T-cell (primary cell): ENCODE results near the gene SSB. TPM values are rescaled to one million over a fixed set of nuclear protein-coding genes. Genes with fewer than 3 reads are reported as not detected.

ENCODE experiments used
- ATAC-seq, 4 experiments: fragments of 200-7000 bp in 3 of 4; fragments of 150-1000 bp in 1 of 4; cut with Tn5 transposase; replicated peaks in 1 of 4; 1 replicate in 3 of 4; 2 replicates in 1 of 4; pipeline ENCODE4 v1.10.0; 2021; ENCODE audit warnings: moderate library complexity in 3 of 4, mild to moderate bottlenecking in 2 of 4, moderate number of reproducible peaks in 1 of 4
- CTCF ChIA-PET, 2 donors: fragments of 300-600 bp; sonication (Branson Sonifier 250); formaldehyde crosslinking; loops; one replicate each; lab custom pipeline; 2022; ENCODE audit warnings: antibody characterized with exemption in 2 of 2; lab: Charles Lee
- POLR2A ChIA-PET, 2 donors: fragments of 300-600 bp; sonication (Branson Sonifier 250); formaldehyde crosslinking; loops; one replicate each; lab custom pipeline; 2022; ENCODE audit warnings: antibody characterized with exemption in 2 of 2; lab: Charles Lee
- DNase-seq, 35 experiments: peaks; one replicate each; pipeline versions ENCODE4 v3.0.0 to v3.0.0-alpha.2; 2013 to 2023
- H3K27ac ChIP-seq: one replicate; pipeline ENCODE4 v1.5.1; 2013; ENCODE audit warnings: low read length
- H3K27me3 ChIP-seq, 2 experiments: replicated peaks in 1 of 2; 1 replicate in 1 of 2; 2 replicates in 1 of 2; pipeline versions ENCODE4 v1.6.1 to v1.7.0; 2013; ENCODE audit warnings: low read length in 1 of 2, mixed read lengths in 1 of 2; ENCODE audit not compliant: control insufficient read depth in 2 of 2, insufficient read depth in 2 of 2; ENCODE audit errors: extremely low read depth in 1 of 2
- H3K36me3 ChIP-seq, 2 donors: 1 replicate in 1 of 2; 2 replicates in 1 of 2; pipeline versions ENCODE4 v1.6.1 to v1.7.0; 2013; ENCODE audit warnings: low read length in 1 of 2; ENCODE audit not compliant: control insufficient read depth in 2 of 2, insufficient read depth in 1 of 2; ENCODE audit errors: extremely low read depth in 1 of 2
- H3K4me1 ChIP-seq, 2 experiments: 1 replicate in 1 of 2; 2 replicates in 1 of 2; pipeline versions ENCODE4 v1.6.1 to v1.7.0; 2013; ENCODE audit warnings: low read length in 2 of 2, mixed read lengths in 1 of 2; ENCODE audit not compliant: insufficient read depth in 2 of 2, control insufficient read depth in 1 of 2; ENCODE audit errors: extremely low read depth in 1 of 2
- H3K4me3 ChIP-seq, 2 donors: 1 replicate in 1 of 2; 2 replicates in 1 of 2; pipeline versions ENCODE4 v1.5.1 to v1.7.0; 2013; ENCODE audit warnings: mild to moderate bottlenecking in 2 of 2, low read length in 1 of 2, moderate library complexity in 1 of 2; ENCODE audit not compliant: control insufficient read depth in 1 of 2; ENCODE audit errors: extremely low read depth in 1 of 2
- H3K9me3 ChIP-seq: 2 replicates; pipeline ENCODE4 v1.7.0; 2013
- H3K27ac Mint-ChIP-seq, 2 donors: one replicate each; pipeline ENCODE4 v1.8.0; 2020 to 2021; ENCODE audit warnings: mild to moderate bottlenecking in 2 of 2, mixed read lengths in 2 of 2
- H3K27me3 Mint-ChIP-seq, 2 donors: one replicate each; pipeline ENCODE4 v1.8.0; 2021 to 2022; ENCODE audit warnings: mixed read lengths in 2 of 2
- H3K36me3 Mint-ChIP-seq: one replicate; pipeline ENCODE4 v1.8.0; 2021; ENCODE audit warnings: mixed read lengths
- H3K4me1 Mint-ChIP-seq, 3 donors: one replicate each; pipeline ENCODE4 v1.8.0; 2020 to 2022; ENCODE audit warnings: mixed read lengths in 3 of 3, mild to moderate bottlenecking in 1 of 3
- H3K4me3 Mint-ChIP-seq, 3 donors: one replicate each; pipeline ENCODE4 v1.8.0; 2020 to 2022; ENCODE audit warnings: mild to moderate bottlenecking in 3 of 3, mixed read lengths in 3 of 3, moderate library complexity in 3 of 3
- H3K9me3 Mint-ChIP-seq, 3 donors: one replicate each; pipeline ENCODE4 v1.8.0; 2020 to 2022; ENCODE audit warnings: mixed read lengths in 3 of 3
- WGBS: methylation state at CpG from one replicate; pipeline ENCODE4 v1.1.5; 2013; ENCODE audit warnings: missing lambda C conversion rate; ENCODE audit not compliant: insufficient coverage; 5-methylcytosine and 5-hydroxymethylcytosine counted together
- total RNA-seq, 35 experiments: library from RNA in 6 of 35; stranded (reverse) in 6 of 35; fragments of 120-200 nt in 1 of 35; gene quantifications; one replicate each; pipeline versions ENCODE4 v1.2.1 to v1.2.4 and lab custom pipeline; 2013 to 2026

Gene SSB
- total RNA-seq, 5 donors from 2014 or later (not counting 1 experiment from before 2014, with no cell fraction given), result 84.3 to 118 (median 91.0) TPM

- 93% methylated on average over 2 of the region's 4 CpGs for WGBS
- H3K36me3 ChIP-seq, result no peaks in the 10 kb centered on the region
- H3K4me1 ChIP-seq, result no peaks in the 10 kb centered on the region
- Mint-ChIP-seq H3K27ac (no peak overlapping the region), H3K4me1 (peaks cover 33 to 40% (median 38%) of the 10 kb centered on the region in 3 donors), H3K4me3 (no peak overlapping the region), H3K27me3 (no peaks in the 10 kb centered on the region), H3K36me3 (peaks cover 16% of the 10 kb centered on the region), H3K9me3 (no peaks in the 10 kb centered on the region)
- no peak overlapping the region for H3K4me3 ChIP-seq
- H3K27ac ChIP-seq, result no peak overlapping the region
- no peaks in the 10 kb centered on the region for H3K27me3 ChIP-seq
- DNase-seq, result no peak
- ChIA-PET CTCF (no interaction called here), POLR2A (interaction anchor here in 1 of 2 donors (0.6 kb wide), 1 partner anchor 284 kb away, joined by 9 read pairs; no protein-coding TSS in a partner anchor)
- ATAC-seq, result no peak
- no peaks in the 10 kb centered on the region for H3K9me3 ChIP-seq
Measured at GRCh38 chr2:169859423-169859822, 60.8 kb downstream of the SSB start.

- Mint-ChIP-seq H3K27me3 (no peaks in the 10 kb centered on the region), H3K9me3 (no peaks in the 10 kb centered on the region), H3K4me1 (peaks cover 33 to 41% (median 39%) of the 10 kb centered on the region in 3 donors), H3K27ac (no peak overlapping the region), H3K36me3 (peaks cover 16% of the 10 kb centered on the region), H3K4me3 (no peak overlapping the region)
- 100% methylated on average over 2 of the region's 4 CpGs for WGBS
- H3K4me3 ChIP-seq, result no peak overlapping the region
- ChIA-PET POLR2A (interaction anchor here (0.6 to 0.7 kb wide), 2 partner anchors 190 to 259 kb away, joined by 3 to 5 read pairs; no protein-coding TSS in a partner anchor), CTCF (no interaction called here)
- H3K4me1 ChIP-seq, result no peaks in the 10 kb centered on the region
- H3K27me3 ChIP-seq, result no peaks in the 10 kb centered on the region
- H3K36me3 ChIP-seq, result no peaks in the 10 kb centered on the region
- DNase-seq (no peak), ATAC-seq (no peak)
- H3K27ac ChIP-seq, result no peak overlapping the region
- no peaks in the 10 kb centered on the region for H3K9me3 ChIP-seq
Measured at GRCh38 chr2:169860149-169860548, 61.5 kb downstream of the SSB start.

Other genes starting within 250 kb of the SSB start
- gene FASTKD1, start 225.0 kb upstream of the SSB start, total RNA-seq, result 10 to 100 TPM; 17.6 to 26.8 (median 25.2) TPM
- gene PPIG, start 214.5 kb upstream of the SSB start, total RNA-seq, result 10 to 100 TPM; 63.6 to 78.2 (median 71.3) TPM
- gene CFAP210, start 104.5 kb upstream of the SSB start, total RNA-seq, result under 1 TPM in 2 of 5 donors, not detected in 3; 0.35 to 0.96 TPM
- gene PHOSPHO2, start 104.4 kb upstream of the SSB start, total RNA-seq, result 1 to 10 TPM; 3.6 to 8.6 (median 6.1) TPM
- 1 to 10 TPM in 3 of 5 donors, under 1 TPM in 2; 0.55 to 1.3 (median 1.2) TPM for gene KLHL23, start 65.0 kb upstream of the SSB start, total RNA-seq
- gene METTL5, start 26.0 kb downstream of the SSB start, total RNA-seq, result 10 to 100 TPM; 27.3 to 45.8 (median 41.0) TPM
- 10 to 100 TPM; 28.6 to 49.9 (median 31.3) TPM for gene UBR3, start 28.6 kb downstream of the SSB start, total RNA-seq